Measurements from ENCODE around the gene NECTIN1. TPM values are rescaled to one million over a fixed set of nuclear protein-coding genes. Genes with fewer than 3 reads are reported as not detected.
A peak's percentile ranks its signal among the peaks of the same experiment; 100 is the strongest.

NECTIN1 gene
- total RNA-seq, 1 experiment from 2014 or later, result 2.7 TPM

DNA sequence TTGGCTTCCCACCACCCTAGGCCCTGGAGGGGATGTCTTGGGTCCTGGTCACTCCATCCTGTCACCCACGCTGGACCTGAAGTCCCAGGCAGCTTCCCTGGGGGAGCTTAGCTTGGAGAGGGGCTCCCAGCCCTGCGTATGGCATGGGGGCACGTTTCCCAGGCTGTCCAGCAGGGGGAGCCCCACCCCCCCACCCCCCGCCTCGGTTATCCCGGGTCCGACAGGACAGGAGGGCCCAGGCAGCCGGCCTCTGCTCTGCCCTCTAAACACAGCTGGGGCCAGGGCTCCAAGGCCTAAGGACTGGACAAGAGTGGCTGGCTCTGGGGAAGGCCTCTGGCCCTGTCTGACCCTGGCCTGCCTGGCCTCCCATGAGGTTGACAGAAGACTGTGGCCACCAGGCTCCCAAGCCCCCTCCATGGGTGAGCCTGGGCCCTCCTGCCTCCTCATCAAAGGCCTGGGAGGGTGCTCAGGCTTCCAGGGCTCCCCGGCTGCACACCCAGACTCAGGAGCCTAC, 104.8 kb downstream of the NECTIN1 start:
- in situ Hi-C loops (cut with HindIII; ENCODE audit: low pct_unique_long_range_greater_than_20kb, low sequenced_read_pairs), result no loop called here
- DNase-seq (ENCODE audit: low read depth, low spot score), result no peak

- in situ Hi-C loops (cut with HindIII; ENCODE audit: low pct_unique_long_range_greater_than_20kb, low sequenced_read_pairs), result no loop called here
Observed at GRCh38 chr11:119623682-119624081, 105.3 kb downstream of the NECTIN1 start.

DNA sequence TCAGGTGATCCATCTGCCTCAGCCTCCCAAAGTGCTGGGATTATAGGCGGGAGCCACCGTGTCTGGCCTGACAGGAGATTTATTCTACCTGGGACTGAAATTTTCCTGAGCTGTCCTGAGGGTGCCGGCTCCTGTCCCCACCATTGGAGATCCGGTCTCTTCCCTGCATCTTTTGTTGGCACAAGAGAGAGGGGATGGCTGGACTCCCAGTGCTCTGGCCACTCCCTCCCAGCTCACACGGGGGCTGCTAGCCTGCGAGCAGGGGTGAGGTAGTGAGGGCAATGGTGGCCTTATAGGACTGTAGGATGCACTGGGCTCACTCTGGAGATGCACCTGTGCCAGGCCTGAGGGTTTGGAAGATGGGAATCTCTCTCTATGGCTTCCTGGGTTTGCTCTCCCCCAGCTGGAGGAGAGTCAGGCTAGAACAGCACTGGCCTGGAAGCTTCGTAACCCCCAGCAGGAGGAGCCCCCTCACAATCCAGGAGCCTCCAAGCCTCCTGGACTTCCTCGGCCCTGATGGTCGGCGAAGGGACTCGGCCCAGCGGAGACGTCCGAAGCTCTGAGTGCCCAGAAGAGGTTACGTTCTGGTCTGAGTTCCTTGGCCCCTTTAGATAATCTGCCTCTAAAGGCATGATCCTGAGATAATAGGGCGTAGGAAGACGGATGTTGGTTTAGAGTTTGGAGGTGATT, 106.4 kb downstream of the NECTIN1 start:
- DNase-seq (ENCODE audit: low read depth, low spot score), result no peak
- in situ Hi-C loops (cut with HindIII; ENCODE audit: low pct_unique_long_range_greater_than_20kb, low sequenced_read_pairs), result no loop called here

More at GRCh38 chr11:119623682-119624081, 105.3 kb downstream of the NECTIN1 start:
- DNase-seq (ENCODE audit: low read depth, low spot score), result no peak

- no peak for DNase-seq (ENCODE audit: low read depth, low spot score)
- in situ Hi-C loops (cut with HindIII; ENCODE audit: low pct_unique_long_range_greater_than_20kb, low sequenced_read_pairs), result no loop called here
Observed at GRCh38 chr11:119619665-119620064, 109.3 kb downstream of the NECTIN1 start.

DNA sequence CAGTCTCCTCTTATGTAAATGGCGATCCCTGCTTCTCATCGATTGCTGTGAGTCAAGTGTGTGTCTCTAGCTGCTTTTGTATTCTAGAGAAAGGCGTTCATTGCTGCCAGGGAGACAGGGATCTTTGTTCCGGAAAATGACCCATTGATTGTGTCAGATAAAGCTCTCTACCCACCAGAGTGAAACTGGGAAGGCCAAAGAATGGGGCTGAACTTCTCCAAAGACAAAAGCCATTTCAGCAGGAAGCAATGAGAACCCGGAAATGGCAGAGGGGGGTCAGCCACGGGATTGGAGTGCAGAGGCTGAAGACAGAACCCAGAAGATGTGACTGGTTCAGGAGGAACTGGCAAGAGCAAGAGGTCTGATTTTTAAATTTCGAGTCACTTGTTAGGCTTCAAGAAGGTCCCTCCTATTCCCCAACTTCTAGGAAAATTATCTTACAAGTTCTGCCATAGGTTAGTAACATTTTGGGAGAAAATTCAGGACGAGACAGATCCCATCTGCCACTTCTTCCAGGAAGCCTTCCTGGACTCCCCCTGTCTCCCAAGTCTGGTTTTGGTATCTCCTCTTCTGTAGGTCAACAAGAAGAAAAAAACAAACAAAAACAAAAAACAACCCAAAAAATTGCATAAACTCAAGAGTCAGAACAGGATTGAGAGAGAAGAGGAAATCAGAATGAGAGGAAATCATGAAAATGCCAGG, 110.6 kb downstream of the NECTIN1 start:
- peak; percentile 83 for DNase-seq (ENCODE audit: low read depth, low spot score)
- in situ Hi-C loops (cut with HindIII; ENCODE audit: low pct_unique_long_range_greater_than_20kb, low sequenced_read_pairs), result no loop called here

DNA sequence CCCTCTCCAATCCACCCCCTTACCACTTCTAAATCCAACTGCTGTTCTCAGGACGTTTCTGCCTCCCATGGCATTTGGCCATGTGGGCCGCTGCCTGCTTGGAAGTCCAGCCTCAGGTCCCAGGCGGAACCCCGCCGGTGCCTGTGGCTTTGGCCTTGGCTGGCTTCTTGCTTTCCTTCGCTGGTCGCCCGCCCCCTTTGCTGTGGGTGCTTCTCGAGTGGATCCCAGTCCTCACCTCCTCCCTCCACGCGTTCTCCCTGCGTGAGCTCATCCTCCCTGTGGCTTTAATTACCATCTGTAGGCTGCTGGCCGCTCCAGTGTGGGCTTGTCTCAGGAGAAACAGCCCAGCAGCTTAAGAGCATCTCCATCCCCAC, 111.7 kb downstream of the NECTIN1 start:
- DNase-seq (ENCODE audit: low read depth, low spot score), result no peak
- in situ Hi-C loops (cut with HindIII; ENCODE audit: low pct_unique_long_range_greater_than_20kb, low sequenced_read_pairs), result no loop called here

DNA sequence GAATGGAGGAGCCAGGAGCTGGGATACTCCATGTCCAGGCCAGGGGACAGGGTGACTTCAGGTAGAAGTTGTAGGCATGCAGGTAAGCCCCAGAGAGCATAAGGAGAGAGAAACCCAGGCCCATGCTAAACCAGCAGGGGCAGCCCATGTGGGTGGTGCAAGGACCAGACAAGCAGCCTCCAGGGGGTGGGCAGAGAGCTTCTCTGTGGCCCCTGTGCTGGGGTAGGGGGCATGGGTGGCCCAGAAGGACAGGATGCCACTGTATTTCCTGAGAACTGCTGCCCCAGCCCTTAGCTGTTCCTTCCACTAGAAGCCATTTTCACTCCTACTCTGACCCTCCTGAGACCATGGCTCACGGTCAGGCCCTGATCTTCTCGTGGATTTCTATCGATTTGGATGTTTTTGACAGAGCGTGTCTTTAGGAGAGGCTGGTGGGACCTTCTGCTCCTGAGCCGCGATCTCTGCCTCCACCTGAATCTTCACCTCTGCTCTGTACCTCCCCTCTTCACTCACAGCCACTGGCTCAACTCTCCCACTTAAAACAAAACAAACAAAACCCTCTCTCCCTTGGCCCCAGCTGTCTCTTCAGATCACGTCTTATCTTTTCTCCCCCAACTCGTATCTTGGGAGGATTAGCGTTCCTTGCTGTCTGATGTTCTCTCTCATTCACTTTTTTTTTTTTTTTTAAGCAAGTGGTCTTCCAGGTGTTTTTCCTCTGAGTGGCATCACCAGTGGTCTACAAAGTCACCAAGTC, 112.2 kb downstream of the NECTIN1 start:
- DNase-seq (ENCODE audit: low read depth, low spot score), result no peak
- in situ Hi-C loops (cut with HindIII; ENCODE audit: low pct_unique_long_range_greater_than_20kb, low sequenced_read_pairs), result no loop called here

DNA sequence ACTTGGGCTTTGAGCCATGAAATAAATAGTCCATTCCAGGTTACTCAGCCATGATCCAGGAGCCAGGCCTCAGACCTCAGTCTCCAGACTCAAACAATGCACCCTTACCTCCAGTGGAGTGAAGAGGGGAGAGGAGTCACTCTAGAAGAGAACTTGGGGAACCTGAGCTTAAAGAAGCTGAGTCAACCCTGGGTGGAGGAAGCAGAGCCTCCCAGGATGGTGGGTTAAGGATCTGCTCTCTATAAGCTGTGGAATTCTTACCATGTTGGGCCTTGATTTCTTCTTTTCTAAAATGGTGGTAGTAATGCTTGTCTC, 113.2 kb downstream of the NECTIN1 start:
- in situ Hi-C loops (cut with HindIII; ENCODE audit: low pct_unique_long_range_greater_than_20kb, low sequenced_read_pairs), result no loop called here
- DNase-seq (ENCODE audit: low read depth, low spot score), result no peak

DNA sequence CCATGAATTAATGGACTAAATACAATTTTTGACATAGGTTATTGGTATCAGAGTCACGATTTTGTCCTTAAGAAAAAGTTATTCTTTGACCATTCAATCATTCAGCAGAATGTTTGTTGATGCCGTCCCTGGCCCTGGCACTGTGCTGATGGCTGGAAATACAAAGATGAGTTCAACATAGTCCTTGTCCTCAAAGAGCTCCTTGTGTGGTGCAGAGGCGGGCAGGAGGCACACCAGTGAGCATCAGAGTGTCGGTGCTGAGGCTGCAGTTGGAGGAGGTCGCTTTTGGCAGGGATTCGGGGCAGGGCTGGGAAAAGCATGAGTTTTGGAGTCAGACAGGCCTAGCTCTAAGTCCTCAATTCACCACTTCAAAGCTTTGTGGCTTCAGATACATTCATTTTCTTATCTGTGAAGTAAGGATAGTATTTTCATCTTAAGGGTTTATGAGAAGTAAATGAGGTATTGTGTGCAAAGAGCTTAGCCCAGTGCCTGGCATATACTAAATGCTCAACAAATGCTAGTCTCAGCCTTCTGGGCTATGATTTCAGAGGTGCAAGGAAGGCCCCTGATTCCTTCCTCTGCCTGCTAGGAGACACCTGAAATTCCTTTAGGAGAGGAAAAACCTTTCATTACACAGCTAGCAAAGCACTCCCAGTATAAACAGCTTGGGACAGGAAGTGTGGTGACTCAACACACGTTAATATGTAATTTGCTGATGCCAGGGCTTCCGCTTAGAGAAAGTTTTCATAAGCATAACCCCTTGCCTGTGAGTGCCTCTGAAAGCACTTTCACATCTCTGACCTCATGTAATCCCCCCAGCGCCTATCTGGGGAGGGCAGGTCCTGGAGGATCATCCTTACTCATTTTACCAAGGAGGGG, 113.8 kb downstream of the NECTIN1 start:
- in situ Hi-C loops (cut with HindIII; ENCODE audit: low pct_unique_long_range_greater_than_20kb, low sequenced_read_pairs), result no loop called here

GRCh38 chr11:119614222-119615002, 114.6 kb downstream of the NECTIN1 start:
- no peak for DNase-seq (ENCODE audit: low read depth, low spot score)
- in situ Hi-C loops (cut with HindIII; ENCODE audit: low pct_unique_long_range_greater_than_20kb, low sequenced_read_pairs), result no loop called here

More for the DNA sequence above, 113.8 kb downstream of the NECTIN1 start:
- no peak for DNase-seq (ENCODE audit: low read depth, low spot score)

DNA sequence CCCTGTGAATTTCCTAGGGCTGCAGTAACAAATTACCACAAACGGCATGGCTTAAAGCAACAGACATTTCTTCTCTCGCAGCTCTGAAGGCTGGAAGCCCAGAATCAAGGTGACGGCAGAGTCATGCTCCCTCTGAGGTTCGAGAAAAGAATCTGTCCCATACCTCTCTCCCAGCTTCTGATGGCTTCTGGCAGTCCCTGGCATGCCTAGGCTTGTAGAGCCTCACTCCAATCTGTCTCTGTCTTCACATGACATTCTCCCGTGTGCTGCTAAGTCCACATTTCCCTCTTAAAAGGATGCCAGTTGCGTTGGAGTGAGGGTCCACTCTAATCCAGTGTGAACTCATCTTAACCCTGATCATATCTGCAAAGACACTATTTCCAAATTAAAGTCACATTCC, 116.2 kb downstream of the NECTIN1 start:
- DNase-seq (ENCODE audit: low read depth, low spot score), result no peak
- in situ Hi-C loops (cut with HindIII; ENCODE audit: low pct_unique_long_range_greater_than_20kb, low sequenced_read_pairs), result no loop called here

DNA sequence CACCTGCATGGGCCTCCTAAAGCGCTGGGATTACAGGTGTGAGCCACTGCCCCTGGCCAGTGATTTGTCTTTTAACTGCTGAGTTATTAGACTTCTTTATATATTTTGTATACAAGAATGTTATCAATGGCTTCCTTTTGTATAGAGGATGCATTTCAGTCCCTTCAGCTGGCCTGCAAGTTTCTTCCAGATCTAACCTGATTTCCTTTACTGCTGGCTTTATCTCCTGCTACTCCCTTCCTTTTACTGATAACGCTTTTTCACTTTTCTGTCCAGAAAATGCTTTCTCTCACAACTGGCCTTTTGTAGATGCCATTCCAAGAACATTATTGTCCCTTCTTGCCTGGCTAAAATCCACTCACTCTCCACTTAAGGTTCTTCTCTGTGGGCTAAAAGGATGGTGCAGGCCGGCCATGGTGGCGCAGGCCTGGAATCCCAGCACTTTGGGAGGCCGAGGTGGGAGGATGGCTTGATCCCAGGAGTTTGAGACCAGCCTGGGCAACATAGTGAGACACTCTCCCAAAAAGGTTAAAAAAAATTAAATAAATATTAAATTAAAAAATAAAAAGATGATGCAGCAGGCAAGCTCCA, 118.1 kb downstream of the NECTIN1 start:
- in situ Hi-C loops (cut with HindIII; ENCODE audit: low pct_unique_long_range_greater_than_20kb, low sequenced_read_pairs), result no loop called here
- no peak for DNase-seq (ENCODE audit: low read depth, low spot score)

GRCh38 chr11:119608781-119609180, 120.2 kb downstream of the NECTIN1 start:
- DNase-seq (ENCODE audit: low read depth, low spot score), result no peak
- in situ Hi-C loops (cut with HindIII; ENCODE audit: low pct_unique_long_range_greater_than_20kb, low sequenced_read_pairs), result no loop called here

- DNase-seq (ENCODE audit: low read depth, low spot score), result peak; percentile 23
- in situ Hi-C loops (cut with HindIII; ENCODE audit: low pct_unique_long_range_greater_than_20kb, low sequenced_read_pairs), result no loop called here
Observed at GRCh38 chr11:119608201-119608600, 120.8 kb downstream of the NECTIN1 start.

DNA sequence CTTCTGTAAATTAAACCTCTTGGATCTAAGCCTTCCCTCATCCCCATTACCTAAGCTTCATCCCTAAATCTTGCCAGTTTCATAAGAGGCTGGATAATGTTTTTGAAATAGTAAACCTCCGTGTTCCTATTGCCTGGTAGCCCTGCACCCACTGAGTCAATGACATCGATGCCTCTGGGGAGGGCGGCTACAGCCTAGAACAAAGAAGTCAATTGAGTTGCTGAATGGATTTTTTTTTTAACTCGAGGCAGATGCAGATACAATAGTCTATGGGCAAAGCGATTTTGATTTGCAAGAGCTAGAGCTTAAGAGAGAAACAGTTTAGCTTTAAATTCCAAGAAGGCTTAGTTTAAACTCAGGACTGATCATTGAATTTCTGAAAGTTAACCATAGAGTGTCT, 121.3 kb downstream of the NECTIN1 start:
- in situ Hi-C loops (cut with HindIII; ENCODE audit: low pct_unique_long_range_greater_than_20kb, low sequenced_read_pairs), result no loop called here
- peak; percentile 57 for DNase-seq (ENCODE audit: low read depth, low spot score)

DNA sequence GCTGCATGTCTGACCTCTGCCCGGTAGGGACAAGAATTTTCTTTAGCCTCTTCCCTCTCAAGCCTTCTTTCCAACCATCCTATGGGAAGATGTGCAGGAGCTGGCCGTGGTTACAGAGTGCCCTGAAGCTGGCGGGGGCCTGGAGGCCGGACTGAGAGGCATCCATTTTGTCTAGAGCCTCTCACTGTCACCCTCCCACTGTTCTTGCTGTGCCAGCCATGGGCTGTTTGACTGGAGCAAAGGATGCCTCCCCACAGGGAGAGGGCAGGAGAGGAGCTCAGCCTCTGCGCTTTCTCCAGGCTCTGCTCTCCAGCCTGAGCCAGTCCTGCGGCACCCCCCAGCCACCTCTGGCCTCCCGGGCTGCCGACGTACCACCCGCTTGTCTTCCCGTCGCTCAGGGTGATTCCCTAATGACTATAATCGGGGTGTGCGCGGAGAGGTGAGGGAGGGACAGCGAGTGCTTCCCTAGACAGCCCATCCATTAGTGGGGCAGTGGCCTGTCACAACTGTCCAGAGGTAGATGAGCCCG, 123.8 kb downstream of the NECTIN1 start:
- in situ Hi-C loops (cut with HindIII; ENCODE audit: low pct_unique_long_range_greater_than_20kb, low sequenced_read_pairs), result no loop called here
- DNase-seq (ENCODE audit: low read depth, low spot score), result no peak
